ENCODE data around the gene ADAMTS14.
A peak's percentile ranks its signal among the peaks of the same experiment; 100 is the strongest.
"Not testable (repeated sequence)": the region's sequence is repeated elsewhere in the genome, so short reads cannot be mapped to it uniquely, and the experiment has no call there.

The ADAMTS14 gene

GRCh38 chr10:70753841-70754621 lies 81.7 kb downstream of the ADAMTS14 start:
- no peak for DNase-seq

GRCh38 chr10:70756700-70757360 lies 84.5 kb downstream of the ADAMTS14 start:
- no peak for DNase-seq

GRCh38 chr10:70757856-70758255 lies 85.5 kb downstream of the ADAMTS14 start:
- no peak for DNase-seq

GRCh38 chr10:70758757-70759514 lies 86.6 kb downstream of the ADAMTS14 start:
- peak; percentile 84 for DNase-seq

- DNase-seq: no peak
These were observed 87.5 kb downstream of the ADAMTS14 start for GRCh38 chr10:70759781-70760180.

- no peak for DNase-seq
These were observed 88.0 kb downstream of the ADAMTS14 start for GRCh38 chr10:70760271-70760787.

- no peak for DNase-seq
These were observed 88.8 kb downstream of the ADAMTS14 start for GRCh38 chr10:70761031-70761601.

GRCh38 chr10:70761727-70762350 lies 89.5 kb downstream of the ADAMTS14 start:
- DNase-seq: no peak

- DNase-seq: peak; percentile 6
These were observed 90.3 kb downstream of the ADAMTS14 start for GRCh38 chr10:70762441-70763175.

- DNase-seq: peak; percentile 46
These were observed 91.3 kb downstream of the ADAMTS14 start for GRCh38 chr10:70763567-70763966.

- peak; percentile 60 for DNase-seq
These were observed 93.7 kb downstream of the ADAMTS14 start for GRCh38 chr10:70765794-70766594.

- not testable (repeated sequence) for DNase-seq
These were observed 95.8 kb downstream of the ADAMTS14 start for GRCh38 chr10:70768026-70768685.

- peak; percentile 9 for DNase-seq
These were observed 96.8 kb downstream of the ADAMTS14 start for GRCh38 chr10:70769121-70769520.

GRCh38 chr10:70770001-70770400 lies 97.7 kb downstream of the ADAMTS14 start:
- DNase-seq: no peak

- DNase-seq: peak; percentile 24
These were observed 98.2 kb downstream of the ADAMTS14 start for GRCh38 chr10:70770516-70770915.

GRCh38 chr10:70771311-70772194 lies 99.2 kb downstream of the ADAMTS14 start:
- DNase-seq: peak; percentile 50

GRCh38 chr10:70772627-70773026 lies 100.3 kb downstream of the ADAMTS14 start:
- no peak for DNase-seq

- no peak for DNase-seq
These were observed 101.2 kb downstream of the ADAMTS14 start for GRCh38 chr10:70773461-70773860.

Measured in activated effector memory CD4-positive, alpha-beta T cell treated with anti-CD3 and anti-CD28 coated beads, Interleukin-2, amount 50 U/mL, for 16 hours (primary cell).